OCI-LY1 (cell line): Measurements from ENCODE around the gene SZT2.

Experiments used
- H2AFZ ChIP-seq: fragments of 200-600 bp; sonication (generic), shearing (Covaris generic); 2 replicates; pipeline ENCODE4 v1.6.0; 2014; ENCODE audit warnings: antibody characterized with exemption, mild to moderate bottlenecking, low read length
- H3F3A ChIP-seq: fragments of 200-600 bp; sonication (generic), shearing (Covaris generic); 2 replicates; pipeline ENCODE4 v1.6.0; 2014; ENCODE audit warnings: mild to moderate bottlenecking, antibody characterized with exemption, low read length, moderate library complexity; ENCODE audit not compliant: insufficient read depth
- H3K27ac ChIP-seq: fragments of 200-600 bp; sonication (generic); 2 replicates; pipeline ENCODE4 v1.5.1; 2014; ENCODE audit warnings: low read length, mixed run types, mild to moderate bottlenecking, low read depth; ENCODE audit not compliant: poor library complexity, severe bottlenecking
- H3K27me3 ChIP-seq: fragments of 200-600 bp; sonication (generic); 2 replicates; pipeline ENCODE4 v1.6.0; 2014; ENCODE audit warnings: antibody characterized with exemption, mild to moderate bottlenecking, low read length, moderate library complexity; ENCODE audit not compliant: insufficient read depth
- H3K36me3 ChIP-seq: fragments of 200-600 bp; sonication (generic); 2 replicates; pipeline ENCODE4 v1.6.1; 2014; ENCODE audit warnings: mild to moderate bottlenecking, antibody characterized with exemption, low read length, moderate library complexity, mixed read lengths; ENCODE audit not compliant: insufficient read depth
- H3K4me1 ChIP-seq: fragments of 200-600 bp; sonication (generic); 2 replicates; pipeline ENCODE4 v1.5.1; 2014; ENCODE audit warnings: mild to moderate bottlenecking, low read length, moderate library complexity; ENCODE audit not compliant: insufficient read depth, severe bottlenecking
- H3K4me2 ChIP-seq: fragments of 200-600 bp; sonication (generic), shearing (Covaris generic); 2 replicates; pipeline ENCODE4 v1.6.1; 2014; ENCODE audit warnings: low read length
- H3K4me3 ChIP-seq: fragments of 200-600 bp; sonication (generic); 2 replicates; pipeline ENCODE4 v1.5.1; 2014; ENCODE audit warnings: low read length, low read depth, mild to moderate bottlenecking, mixed read lengths; ENCODE audit not compliant: poor library complexity, severe bottlenecking
- H3K79me2 ChIP-seq: fragments of 200-600 bp; shearing (Covaris generic); 2 replicates; pipeline ENCODE4 v1.6.1; 2016; ENCODE audit warnings: mixed run types, low read length, mixed read lengths; ENCODE audit not compliant: insufficient read depth
- H3K9ac ChIP-seq: fragments of 200-600 bp; sonication (generic), shearing (Covaris generic); 2 replicates; pipeline ENCODE4 v1.6.1; 2014; ENCODE audit warnings: mild to moderate bottlenecking, low read length, mixed read lengths
- H3K9me2 ChIP-seq: fragments of 200-600 bp; sonication (generic), shearing (Covaris generic); 2 replicates; pipeline ENCODE4 v1.6.1; 2014; ENCODE audit warnings: low read depth, mild to moderate bottlenecking, low read length, mixed read lengths
- H3K9me3 ChIP-seq: fragments of 200-600 bp; shearing (Covaris generic); 2 replicates; pipeline ENCODE4 v1.6.1; 2014; ENCODE audit warnings: low read length, mixed read lengths
- H4K20me1 ChIP-seq: fragments of 200-600 bp; sonication (generic), shearing (Covaris generic); 2 replicates; pipeline ENCODE4 v1.6.0; 2016; ENCODE audit warnings: mild to moderate bottlenecking, low read length; ENCODE audit not compliant: insufficient read depth
- EZH2 ChIP-seq: fragments of 200-600 bp; sonication (generic), shearing (Covaris generic); IDR thresholded peaks from 2 replicates; pipeline ENCODE4 v1.8.0; 2017; ENCODE audit warnings: borderline replicate concordance, mixed run types, mild to moderate bottlenecking, antibody characterized with exemption, low read length, moderate library complexity, mixed read lengths
- TF ChIP-seq, protein P1 (sequence below): fragments of 200-600 bp; sonication (generic), shearing (Covaris generic); IDR thresholded peaks from 2 replicates; pipeline ENCODE4 v1.5.1; 2017; ENCODE audit warnings: mild to moderate bottlenecking, antibody characterized with exemption, low read length, moderate library complexity, mixed read lengths

The SZT2 gene

DNA sequence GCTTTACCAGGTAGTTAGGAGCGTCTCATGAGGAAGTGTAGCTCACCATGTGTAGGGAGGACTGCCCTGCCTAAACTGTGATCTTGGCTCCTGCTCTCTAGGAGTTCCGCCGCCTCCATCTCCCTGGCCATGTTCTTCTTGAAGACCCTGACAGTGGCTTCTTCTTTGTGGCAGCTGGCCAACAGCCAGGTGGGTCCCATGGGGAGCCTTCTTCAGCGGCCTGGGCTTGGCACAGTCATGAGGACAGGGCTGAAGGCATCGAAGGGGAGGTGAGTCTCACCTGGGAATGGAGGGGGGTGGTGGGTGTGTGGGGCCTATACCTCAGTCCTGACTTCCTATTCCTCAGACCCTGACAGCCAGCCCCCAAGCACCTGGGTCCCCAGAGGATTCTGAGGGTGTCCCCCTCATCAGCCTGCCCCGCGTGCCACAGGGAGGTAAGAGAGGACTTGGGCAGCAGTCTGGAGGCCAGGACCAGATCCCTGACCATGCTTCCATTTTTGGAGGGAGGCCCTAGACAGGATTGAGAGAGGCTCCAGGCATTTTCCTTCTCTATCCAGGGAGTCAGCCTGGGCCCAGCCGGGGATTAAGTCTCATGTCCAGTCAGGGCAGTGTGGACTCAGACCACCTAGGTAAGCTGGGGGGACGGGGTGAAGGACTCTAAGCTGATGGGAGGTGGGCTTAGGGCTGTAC, 42.6 kb downstream of the SZT2 start:
- Histone ChIP-seq H3K4me3 (no peak overlapping the region), H3K9me3 (no peaks in the 10 kb centered on the region), H3K4me1 (no peaks in the 10 kb centered on the region), H3K4me2 (no peak overlapping the region), H3K9me2 (no peaks in the 10 kb centered on the region), H3F3A (no peaks in the 10 kb centered on the region), H3K27ac (no peak overlapping the region), H2AFZ (no peak overlapping the region), H3K27me3 (no peaks in the 10 kb centered on the region), H4K20me1 (no peaks in the 10 kb centered on the region), H3K79me2 (no peaks in the 10 kb centered on the region), H3K9ac (no peak overlapping the region), H3K36me3 (peaks cover 74% of the 10 kb centered on the region)
- TF ChIP-seq EZH2, result no peak
- TF ChIP-seq, protein P1, sequence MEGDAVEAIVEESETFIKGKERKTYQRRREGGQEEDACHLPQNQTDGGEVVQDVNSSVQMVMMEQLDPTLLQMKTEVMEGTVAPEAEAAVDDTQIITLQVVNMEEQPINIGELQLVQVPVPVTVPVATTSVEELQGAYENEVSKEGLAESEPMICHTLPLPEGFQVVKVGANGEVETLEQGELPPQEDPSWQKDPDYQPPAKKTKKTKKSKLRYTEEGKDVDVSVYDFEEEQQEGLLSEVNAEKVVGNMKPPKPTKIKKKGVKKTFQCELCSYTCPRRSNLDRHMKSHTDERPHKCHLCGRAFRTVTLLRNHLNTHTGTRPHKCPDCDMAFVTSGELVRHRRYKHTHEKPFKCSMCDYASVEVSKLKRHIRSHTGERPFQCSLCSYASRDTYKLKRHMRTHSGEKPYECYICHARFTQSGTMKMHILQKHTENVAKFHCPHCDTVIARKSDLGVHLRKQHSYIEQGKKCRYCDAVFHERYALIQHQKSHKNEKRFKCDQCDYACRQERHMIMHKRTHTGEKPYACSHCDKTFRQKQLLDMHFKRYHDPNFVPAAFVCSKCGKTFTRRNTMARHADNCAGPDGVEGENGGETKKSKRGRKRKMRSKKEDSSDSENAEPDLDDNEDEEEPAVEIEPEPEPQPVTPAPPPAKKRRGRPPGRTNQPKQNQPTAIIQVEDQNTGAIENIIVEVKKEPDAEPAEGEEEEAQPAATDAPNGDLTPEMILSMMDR, result no peak

DNA sequence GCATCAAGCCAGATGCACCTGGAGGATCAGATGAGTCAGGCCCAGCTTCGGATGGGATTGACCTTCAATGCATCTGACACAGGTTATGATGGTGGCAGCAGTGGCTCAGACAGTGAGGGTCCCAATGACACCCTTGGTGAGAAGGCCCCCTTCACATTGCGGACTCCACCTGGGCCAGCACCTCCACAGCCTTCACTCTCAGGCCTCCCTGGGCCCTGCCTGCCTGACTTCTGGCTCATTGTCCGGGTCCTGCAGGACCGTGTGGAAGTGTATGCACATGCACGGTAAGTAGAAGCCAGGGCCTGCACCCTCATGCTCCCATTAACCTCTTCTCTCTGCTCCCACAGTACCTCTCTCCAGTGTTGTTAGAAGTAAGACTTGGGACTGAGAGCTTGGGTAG, 43.2 kb downstream of the SZT2 start:
- no peak for TF ChIP-seq EZH2
- TF ChIP-seq, protein P1, result no peak
- Histone ChIP-seq H4K20me1 (no peaks in the 10 kb centered on the region), H3K9me3 (no peaks in the 10 kb centered on the region), H3K27ac (no peak overlapping the region), H3K27me3 (no peaks in the 10 kb centered on the region), H3K4me1 (no peaks in the 10 kb centered on the region), H3K9ac (no peak overlapping the region), H3K4me3 (no peak overlapping the region), H3F3A (no peaks in the 10 kb centered on the region), H2AFZ (no peak overlapping the region), H3K79me2 (no peaks in the 10 kb centered on the region), H3K4me2 (no peak overlapping the region), H3K9me2 (no peaks in the 10 kb centered on the region), H3K36me3 (peaks cover 68% of the 10 kb centered on the region)

DNA sequence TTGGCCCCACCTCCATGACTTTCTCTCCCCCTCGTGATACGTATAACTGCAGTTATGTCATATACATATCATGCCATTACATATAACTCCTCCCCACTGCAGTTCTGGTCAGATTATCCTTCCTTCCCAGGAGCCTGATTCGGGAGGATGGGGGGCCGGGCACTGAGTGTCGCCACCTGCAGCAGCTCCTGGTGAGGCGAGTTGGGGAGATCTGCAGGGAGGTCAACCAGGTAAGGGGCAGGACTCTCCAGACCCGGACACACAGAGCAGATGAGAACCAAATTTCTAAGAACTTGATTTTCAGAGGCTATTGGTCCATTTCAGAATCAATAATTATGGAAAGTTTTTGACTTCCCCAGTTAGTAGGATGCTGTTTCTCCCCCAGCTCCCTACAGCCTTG, 44.6 kb downstream of the SZT2 start:
- H3K4me1 ChIP-seq, result no peaks in the 10 kb centered on the region
- H2AFZ ChIP-seq, result no peak overlapping the region
- H3K9ac ChIP-seq, result no peak overlapping the region
- H3F3A ChIP-seq, result no peaks in the 10 kb centered on the region
- no peaks in the 10 kb centered on the region for H3K9me3 ChIP-seq
- no peaks in the 10 kb centered on the region for H3K9me2 ChIP-seq
- H3K79me2 ChIP-seq, result no peaks in the 10 kb centered on the region
- H3K4me3 ChIP-seq, result no peak overlapping the region
- H3K27me3 ChIP-seq, result no peaks in the 10 kb centered on the region
- H3K36me3 ChIP-seq, result peaks cover 55% of the 10 kb centered on the region
- TF ChIP-seq EZH2, result no peak
- TF ChIP-seq, protein P1, result no peak
- no peak overlapping the region for H3K27ac ChIP-seq
- no peak overlapping the region for H3K4me2 ChIP-seq
- H4K20me1 ChIP-seq, result no peaks in the 10 kb centered on the region
